ENCODE measurements around the gene TRIM24.
"Not testable (repeated sequence)": the region's sequence is repeated elsewhere in the genome, so short reads cannot be mapped to it uniquely, and the experiment has no call there.

Gene TRIM24

DNA sequence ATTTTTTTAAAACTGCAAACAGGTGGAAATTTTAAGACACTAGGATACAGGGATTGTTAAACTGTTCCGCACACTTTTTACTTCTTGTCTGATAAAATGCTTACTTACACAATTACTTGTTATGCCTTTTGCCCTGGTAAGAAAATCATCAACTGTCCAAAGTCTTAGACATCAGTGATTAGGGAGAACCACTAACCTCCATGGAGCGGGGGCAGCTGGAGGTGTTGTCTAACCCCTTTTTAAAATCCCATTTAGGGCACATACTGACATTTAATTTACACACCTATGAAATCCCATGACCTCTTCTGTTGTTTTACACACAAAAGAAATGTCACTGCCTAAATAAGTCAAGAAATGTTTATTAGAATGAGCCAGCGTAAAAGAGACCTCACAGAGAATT, 65.7 kb downstream of the TRIM24 start:
- FAIRE-seq (no peak), DNase-seq (ENCODE audit: insufficient read length, low spot score) (no peak)

DNA sequence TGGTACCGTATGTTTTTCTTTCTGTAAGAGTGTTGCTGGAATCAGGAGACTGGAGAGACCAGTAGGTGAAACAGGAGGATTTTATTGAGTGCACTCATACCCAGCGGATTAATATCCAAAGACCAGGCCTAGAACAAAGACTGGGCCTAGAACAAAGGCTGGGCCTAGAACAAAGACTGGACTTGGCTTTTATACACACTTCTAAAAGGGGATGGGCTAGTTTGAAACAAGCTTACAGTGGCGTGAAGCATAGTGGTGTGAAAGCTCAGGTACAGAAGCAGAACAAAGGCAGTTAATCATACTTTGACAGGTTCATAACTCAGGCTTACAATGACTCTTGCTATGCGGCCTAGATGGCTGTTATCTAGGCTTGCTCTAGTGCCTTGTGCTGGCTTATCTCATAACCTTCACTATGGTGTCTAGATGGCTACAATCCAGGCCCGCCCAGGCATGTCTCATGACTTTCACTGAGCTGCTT, 67.7 kb downstream of the TRIM24 start:
- DNase-seq (ENCODE audit: insufficient read length, low spot score) (no peak), FAIRE-seq (no peak)

DNA sequence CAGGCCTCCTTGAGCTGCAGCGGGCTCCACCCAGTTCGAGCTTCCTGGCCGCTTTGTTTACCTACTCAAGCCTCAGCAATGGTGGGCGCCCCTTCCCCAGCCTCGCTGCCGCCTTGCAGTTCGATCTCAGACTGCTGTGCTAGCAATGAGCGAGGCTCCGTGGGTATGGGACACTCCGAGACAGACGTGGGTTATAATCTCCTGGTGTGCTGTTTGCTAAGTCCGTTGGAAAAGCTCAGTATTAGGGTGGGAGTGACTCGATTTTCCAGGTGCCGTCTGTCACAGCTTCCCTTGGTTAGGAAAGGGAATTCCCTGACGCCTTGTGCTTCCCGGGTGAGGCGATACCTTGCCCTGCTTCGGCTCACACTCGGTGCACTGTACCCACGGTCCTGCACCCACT, 76.8 kb downstream of the TRIM24 start:
- DNase-seq (ENCODE audit: insufficient read length, low spot score); FAIRE-seq: not testable (repeated sequence)

DNA sequence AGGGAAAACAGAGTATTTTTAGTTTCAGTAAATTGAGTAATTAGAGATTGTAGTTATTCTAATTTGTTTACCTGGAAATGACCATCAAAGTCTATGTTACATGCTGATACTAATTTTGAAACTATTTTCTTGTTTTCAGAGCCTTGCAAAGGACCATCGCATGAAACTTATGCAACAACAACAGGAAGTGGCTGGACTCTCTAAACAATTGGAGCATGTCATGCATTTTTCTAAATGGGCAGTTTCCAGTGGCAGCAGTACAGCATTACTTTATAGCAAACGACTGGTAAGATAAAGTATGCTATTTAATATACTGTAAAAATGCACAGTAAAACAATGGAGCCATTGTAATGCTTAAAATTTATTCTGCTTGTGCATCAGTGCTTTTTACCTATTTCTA, 78.5 kb downstream of the TRIM24 start:
- no peak for FAIRE-seq
- no peak for DNase-seq (ENCODE audit: insufficient read length, low spot score)

DNA sequence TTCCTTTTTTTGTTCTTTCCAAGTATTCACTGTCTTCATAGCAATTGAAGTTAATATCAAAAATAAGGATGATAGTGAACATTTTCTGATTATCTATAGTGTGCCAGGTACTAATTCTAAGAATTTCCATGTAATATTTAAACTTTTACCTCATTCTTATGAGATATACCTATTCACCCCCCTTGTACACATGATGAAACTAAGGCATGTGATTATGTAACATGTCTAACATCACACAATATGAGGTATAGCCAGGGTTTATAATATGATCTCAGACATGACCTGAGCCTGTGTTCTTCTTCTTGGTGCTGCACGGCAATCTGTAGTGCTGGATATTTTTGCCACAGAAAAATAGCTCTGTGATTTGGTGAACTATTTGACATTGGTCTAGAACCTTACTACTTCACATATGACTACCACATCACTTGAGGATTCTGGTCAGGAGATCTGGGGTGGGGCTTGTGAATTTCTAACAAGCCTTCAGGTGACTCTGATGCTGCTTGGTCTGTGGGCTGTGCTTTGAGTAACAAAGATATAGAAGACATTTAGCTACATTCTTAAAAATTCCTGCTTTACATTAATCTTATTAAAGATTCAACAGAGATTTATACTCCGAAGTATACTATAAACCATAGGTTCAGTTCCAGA, 79.1 kb downstream of the TRIM24 start:
- FAIRE-seq (no peak), DNase-seq (ENCODE audit: insufficient read length, low spot score) (no peak)

DNA sequence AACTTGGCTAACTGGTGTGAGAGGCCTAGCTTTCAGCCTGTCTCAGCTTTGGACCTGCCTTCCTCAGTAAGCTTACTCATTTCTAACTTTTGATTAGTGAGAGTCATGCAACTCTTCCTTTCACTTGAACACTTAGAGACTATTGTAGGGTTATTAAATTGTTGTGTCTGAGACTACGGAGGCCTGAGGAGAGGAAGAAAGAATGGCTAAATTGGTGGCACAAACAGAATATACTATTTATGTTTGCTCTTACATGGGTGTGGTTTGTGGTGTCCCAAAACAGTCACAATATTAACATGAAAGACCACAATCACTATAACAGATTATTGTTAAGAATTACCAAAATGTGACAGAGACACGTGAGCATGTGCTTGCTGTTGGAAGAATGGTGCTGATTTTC, 82.1 kb downstream of the TRIM24 start:
- FAIRE-seq: no peak
- DNase-seq (ENCODE audit: insufficient read length, low spot score): no peak

DNA sequence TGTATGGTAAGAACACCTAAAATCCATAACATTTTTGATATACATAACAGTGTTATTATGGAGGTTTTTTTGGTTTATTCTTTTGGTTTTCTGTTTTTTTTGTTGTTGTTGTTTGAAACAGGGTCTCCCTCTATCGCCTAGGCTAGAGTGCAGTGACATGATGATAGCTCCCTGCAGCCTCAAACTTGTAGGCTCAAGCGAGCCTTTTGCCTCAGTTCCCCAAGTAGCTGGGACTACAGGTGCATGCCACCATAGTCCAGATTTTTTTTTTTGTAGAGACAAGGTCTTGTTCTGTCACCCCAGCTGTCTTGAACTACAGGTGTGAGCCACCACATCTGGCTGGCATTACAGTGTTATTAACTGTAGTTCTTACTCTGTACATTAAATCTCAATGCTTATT, 83.7 kb downstream of the TRIM24 start:
- no peak for FAIRE-seq
- no peak for DNase-seq (ENCODE audit: insufficient read length, low spot score)

DNA sequence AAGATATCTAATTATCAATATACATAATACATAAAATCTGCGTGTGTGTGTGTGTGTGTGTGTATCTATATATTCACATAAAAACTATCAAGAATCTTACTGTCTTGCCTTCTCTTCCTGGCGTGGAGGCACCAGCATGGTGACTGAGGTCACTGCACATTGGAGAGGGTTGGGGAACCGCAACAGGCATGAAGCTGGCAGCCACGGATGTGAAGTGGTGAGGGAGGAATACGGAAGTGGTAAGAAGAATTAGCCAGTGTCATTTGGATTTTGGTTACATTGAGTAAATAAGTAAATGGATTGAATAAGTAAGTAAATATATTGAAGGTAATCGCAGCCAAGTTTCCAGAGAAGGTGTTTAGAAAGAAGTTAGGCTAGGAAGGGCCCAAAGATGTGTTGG, 85.1 kb downstream of the TRIM24 start:
- FAIRE-seq: no peak
- no peak for DNase-seq (ENCODE audit: insufficient read length, low spot score)

DNA sequence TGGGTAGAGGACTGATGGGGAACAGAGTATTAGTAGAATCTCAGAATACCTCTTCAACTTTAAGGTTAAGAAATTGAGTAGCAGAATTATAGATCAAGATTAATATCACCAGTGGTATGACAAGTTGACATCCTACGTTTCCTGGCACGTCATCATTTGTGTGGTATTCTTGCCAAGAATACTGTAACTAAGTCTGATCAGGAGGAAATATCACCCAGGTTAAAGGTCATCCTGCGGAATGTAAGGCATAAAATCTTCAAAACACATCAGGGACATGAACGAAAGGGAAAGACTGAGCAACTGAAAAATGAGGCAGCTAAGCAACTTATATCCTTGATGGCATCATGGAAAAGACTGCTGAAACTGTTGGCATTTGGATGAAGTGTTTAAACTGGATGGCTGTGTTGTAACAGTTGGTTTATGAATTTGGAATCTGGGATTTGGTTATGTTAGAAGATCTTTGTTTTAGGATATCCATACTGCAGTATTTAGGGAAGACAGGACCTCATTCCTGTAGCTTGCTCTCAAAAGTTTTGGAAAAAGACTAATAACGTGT, 86.1 kb downstream of the TRIM24 start:
- no peak for DNase-seq (ENCODE audit: insufficient read length, low spot score)
- no peak for FAIRE-seq

DNA sequence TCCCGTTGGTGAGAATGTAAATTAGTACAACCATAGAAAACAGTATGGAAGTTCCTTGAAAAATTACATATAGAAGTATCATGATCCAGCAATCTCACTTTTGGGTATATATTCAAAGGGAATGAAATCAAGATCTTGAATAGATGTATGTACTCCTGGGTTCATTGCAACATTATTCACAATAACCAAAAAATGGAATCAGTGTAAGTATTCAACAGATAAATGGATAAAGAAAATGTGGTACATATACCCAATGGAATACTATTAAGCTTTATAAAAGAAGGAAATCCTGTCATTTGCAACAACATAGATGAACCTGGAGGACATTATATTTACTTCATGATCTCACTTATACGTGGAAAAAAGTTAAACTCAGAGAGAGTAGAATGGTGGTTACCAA, 86.8 kb downstream of the TRIM24 start:
- FAIRE-seq (no peak), DNase-seq (ENCODE audit: insufficient read length, low spot score) (no peak)

DNA sequence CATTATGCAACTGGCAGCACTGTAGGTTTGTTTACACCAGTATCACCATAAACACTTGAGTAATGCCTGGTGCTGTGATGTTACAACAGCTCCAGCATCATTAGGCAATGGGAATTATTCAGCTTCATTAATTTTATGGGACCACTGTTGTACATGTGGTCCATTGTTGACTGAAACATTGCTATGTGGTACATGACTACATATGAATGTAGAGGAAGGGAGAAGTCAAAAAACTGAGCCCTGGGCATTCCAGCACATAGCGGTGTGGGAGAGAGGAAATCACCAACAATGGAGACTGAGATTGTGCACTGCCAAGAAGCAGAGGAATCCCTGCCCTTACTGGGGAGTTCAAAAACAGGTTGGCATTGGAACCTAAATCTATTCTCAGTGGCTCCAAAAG, 89.0 kb downstream of the TRIM24 start:
- DNase-seq (ENCODE audit: insufficient read length, low spot score) (no peak), FAIRE-seq (no peak)

DNA sequence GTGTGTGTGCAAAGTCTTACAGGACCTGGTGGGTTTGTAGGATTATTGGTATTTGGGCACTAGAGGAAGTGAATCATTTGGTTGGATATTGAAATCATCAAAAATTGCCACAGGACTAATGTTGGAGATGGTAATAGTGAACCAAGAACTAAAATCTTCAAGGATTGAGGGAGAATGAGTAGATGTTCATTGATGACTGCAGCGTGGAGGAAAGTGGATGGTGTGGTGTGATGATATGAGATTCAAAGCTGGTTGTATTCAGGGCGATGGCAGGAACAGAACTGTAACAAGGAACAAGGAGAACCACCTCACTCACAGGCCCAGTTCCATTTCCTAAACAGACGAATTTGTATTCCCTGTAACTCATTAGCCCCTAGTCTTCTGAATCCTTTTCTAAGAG, 90.3 kb downstream of the TRIM24 start:
- FAIRE-seq (no peak), DNase-seq (ENCODE audit: insufficient read length, low spot score) (no peak)

DNA sequence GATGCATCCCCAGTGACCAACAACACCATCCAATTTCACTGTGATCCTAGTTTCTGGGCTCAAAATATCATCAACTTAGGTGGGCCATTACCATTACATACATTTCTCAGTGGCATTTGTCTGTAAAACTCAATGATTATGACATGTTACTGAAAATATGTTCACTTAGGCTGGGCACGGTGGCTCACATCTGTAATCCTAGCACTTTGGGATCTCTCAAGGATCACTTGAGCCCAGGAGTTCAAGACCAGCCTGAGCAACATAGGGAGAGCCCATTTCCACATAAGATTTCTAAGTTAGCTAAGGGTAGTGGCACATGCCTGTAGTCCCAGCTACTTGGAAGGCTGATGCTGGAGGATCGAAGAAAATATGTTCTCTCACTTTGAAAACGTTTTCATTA, 91.0 kb downstream of the TRIM24 start:
- FAIRE-seq (no peak), DNase-seq (ENCODE audit: insufficient read length, low spot score) (no peak)

DNA sequence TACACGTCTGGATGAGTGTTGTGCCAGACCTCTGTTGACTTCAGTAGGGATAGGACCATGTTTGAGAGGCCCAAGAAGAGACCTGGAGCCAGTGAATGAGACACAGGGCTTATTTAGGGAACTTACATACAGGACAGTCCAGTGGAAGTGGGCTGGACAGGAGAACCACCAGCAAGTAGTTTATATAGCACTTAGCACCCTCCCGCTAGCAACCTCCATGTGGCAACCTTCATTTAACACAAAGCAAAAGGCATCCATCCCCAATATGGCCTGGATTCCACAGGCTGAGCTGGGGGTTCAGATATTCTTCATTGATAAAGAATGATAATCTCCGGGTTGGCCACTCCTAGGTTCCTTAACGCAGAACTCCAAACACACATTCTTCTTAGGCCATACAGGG, 93.7 kb downstream of the TRIM24 start:
- DNase-seq (ENCODE audit: insufficient read length, low spot score) (no peak), FAIRE-seq (no peak)

DNA sequence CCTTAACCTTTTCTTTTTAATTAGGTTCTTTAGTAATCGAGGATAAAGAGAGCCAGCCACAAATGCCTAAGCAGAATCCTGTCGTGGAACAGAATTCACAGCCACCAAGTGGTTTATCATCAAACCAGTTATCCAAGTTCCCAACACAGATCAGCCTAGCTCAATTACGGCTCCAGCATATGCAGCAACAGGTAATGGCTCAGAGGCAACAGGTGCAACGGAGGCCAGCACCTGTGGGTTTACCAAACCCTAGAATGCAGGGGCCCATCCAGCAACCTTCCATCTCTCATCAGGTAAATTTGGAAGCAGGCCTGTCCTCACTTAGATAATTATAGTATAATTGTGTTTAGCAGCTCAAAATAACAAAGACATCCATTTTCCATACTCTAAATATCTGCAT, 94.6 kb downstream of the TRIM24 start:
- no peak for FAIRE-seq
- no peak for DNase-seq (ENCODE audit: insufficient read length, low spot score)

DNA sequence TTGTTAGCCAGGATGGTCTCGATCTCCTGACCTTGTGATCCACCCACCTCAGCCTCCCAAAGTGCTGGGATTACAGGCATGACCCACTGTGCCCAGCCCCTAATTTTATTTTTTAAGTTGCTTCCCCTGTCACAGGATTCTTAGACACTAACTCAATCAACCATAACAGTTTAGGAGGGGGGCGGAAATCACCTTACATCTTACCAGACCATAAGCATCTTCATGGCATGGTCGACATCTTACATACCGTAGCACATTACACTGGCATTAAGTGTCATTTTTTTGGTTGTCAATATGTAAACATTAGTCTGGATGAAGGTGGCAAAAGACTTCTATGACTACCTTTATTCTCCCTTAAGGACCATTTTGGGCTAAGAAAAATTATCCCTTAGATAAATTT, 95.6 kb downstream of the TRIM24 start:
- DNase-seq (ENCODE audit: insufficient read length, low spot score): no peak
- FAIRE-seq: no peak

DNA sequence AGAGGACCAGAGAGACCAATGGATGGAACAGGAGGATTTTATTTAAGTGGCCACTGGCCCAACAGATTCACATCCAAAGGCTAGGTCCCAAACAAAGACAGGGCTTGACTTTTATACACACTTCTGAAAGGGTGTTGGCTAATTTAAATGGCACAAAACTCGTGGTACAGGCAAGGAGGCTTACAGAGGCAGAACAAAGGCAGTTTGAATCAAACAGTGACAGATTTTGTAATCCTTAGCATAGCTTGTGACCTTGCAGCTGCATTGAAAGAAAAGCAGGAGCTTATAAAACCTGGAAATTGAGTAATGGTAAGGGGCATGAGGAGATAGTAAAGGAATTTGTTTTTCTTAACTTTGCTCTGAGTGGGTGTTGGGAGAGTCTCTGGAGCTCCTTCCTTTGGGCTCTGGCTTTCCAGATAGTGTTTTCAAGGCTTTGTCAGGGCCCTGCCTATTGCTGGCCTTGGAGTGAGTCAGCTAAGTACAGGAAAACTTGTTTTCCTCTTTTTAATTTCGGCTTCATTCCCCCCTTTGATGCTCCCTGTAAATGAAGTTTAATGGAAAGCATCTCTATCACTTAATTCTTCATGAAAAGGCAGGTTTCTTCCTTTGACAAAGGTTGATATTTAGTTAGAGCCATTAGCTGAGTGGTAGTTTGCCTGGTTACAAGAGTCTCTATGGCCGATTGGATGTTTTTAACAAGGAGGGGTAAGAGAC, 96.9 kb downstream of the TRIM24 start:
- FAIRE-seq: no peak
- no peak for DNase-seq (ENCODE audit: insufficient read length, low spot score)

DNA sequence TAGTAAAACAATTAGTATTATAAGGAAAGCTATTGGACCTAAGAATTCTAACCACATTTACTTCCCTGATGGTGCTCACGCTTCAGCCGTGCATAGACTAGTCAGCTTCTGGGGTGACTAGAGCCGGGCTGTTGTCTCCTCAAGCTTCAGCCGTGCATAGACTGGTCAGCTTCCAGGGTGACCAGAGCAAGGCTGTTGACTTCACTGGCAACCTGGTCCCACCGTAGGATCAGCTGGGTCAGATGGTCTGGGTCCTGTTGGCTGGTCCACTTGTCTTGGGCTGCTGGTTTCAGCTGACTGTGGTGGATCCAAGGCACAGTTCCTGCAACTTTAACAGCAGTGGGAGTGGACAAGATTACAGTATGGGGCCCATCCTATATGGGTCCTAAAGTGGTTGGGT, 99.4 kb downstream of the TRIM24 start:
- no peak for DNase-seq (ENCODE audit: insufficient read length, low spot score)
- no peak for FAIRE-seq

DNA sequence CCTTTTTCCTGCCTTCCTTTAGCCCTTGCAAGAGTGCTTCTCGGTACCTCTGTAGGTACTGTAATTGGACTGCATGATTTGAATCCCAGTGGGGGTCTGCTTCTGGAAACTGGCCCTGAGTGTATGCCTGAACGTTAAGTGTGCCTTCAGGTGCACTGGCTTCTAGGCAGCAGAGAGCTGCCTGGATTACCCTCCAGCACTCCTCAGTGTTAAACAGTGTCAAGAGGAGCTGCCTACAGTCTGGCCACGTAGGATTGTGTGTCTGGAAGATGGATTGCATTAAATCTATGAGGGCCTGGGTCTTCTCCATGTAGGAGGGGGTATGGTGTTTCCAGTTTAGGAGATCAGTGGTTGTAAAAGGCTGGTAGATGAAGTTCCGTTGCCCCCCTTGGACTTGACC, 103.7 kb downstream of the TRIM24 start:
- DNase-seq (ENCODE audit: insufficient read length, low spot score) (no peak), FAIRE-seq (no peak)

DNA sequence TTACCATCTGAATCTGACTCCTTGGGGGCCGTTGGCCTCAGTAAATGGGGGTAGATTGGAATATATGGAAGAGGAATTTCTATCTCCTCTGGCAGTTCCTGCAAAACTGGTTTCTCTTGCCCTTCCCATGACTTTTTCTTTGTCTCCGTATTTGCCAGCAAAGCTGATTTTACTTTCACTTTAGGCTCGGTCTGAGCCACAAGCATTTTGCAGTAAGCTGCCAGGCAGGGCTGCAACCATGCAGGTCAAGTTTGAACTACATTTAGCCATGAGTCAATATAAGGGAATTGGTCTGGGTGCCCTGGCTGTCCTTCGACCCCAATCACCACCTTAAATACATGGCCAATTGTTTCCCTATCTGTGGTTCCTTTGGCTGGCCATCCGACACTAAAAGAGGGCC, 104.3 kb downstream of the TRIM24 start:
- FAIRE-seq (no peak), DNase-seq (ENCODE audit: insufficient read length, low spot score) (no peak)

DNA sequence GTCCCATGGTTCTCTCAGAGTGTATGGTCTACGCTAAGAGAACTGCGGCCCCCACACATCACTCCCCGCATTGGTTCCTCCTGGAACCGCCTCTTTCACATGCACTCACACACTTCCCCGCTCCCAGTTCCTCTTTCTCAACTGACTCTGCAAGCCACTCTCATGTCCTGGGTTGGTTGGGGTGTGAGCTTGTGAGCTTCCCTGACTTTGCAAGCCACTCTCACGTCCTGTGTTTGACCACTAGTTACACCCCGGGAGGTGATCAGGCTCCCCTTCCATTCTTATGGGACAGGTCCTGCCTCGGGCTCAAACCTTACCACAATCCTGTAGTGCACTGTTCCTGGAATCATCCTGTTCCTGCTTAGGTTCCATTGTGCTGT, 105.0 kb downstream of the TRIM24 start:
- DNase-seq (ENCODE audit: insufficient read length, low spot score) (no peak), FAIRE-seq (no peak)

DNA sequence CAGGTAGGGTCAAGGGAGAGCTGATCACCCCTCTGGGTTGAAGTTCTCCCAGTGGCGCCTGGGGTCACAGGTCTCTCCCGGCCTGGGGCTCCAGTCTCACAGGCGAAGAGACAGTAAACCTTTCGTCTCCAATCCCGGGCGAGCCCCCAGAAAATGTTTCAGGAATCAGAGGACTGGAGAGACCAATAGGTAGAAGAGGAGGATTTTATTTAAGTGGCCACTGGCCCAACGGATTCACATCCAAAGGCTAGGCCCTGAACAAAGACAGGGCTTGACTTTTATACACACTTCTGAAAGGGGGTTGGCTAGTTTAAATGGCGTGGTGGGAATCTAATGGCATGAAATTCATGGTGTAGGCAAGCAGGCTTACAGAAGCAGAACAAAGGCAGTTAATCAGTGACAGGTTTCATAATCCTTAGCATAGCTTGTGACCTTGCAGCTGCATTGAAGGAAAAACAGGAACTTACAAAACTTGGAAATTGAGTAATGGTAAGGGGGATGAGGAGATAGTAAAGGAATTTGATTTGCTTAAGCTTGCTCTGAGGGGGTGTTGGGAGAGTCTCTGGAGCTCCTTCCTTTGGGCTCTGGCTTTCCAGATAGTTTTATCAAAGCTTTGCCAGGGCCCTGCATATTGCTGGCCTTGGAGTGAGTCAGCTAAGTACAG, 105.5 kb downstream of the TRIM24 start:
- DNase-seq (ENCODE audit: insufficient read length, low spot score) (no peak), FAIRE-seq (no peak)

Data from HTR-8/SVneo (cell line).